Fibroblast of mammary gland (primary cell): ENCODE measurements around the gene TBC1D17.

Experiments used
- DNase-seq: peaks from one replicate; pipeline ENCODE4 v3.0.0-alpha.2; 2010; ENCODE audit warnings: low read depth
- H3K4me3 ChIP-seq: 2 replicates; pipeline ENCODE4 v1.5.1; 2011; ENCODE audit warnings: low read depth, mild to moderate bottlenecking, low read length, moderate library complexity; ENCODE audit not compliant: control insufficient read depth
- TF ChIP-seq, protein P1 (sequence below): conservative IDR thresholded peaks from 2 replicates; pipeline ENCODE4 v1.5.1; 2011; ENCODE audit warnings: low read depth, low read length, inconsistent platforms; ENCODE audit not compliant: control insufficient read depth, insufficient read depth

Gene TBC1D17

DNA sequence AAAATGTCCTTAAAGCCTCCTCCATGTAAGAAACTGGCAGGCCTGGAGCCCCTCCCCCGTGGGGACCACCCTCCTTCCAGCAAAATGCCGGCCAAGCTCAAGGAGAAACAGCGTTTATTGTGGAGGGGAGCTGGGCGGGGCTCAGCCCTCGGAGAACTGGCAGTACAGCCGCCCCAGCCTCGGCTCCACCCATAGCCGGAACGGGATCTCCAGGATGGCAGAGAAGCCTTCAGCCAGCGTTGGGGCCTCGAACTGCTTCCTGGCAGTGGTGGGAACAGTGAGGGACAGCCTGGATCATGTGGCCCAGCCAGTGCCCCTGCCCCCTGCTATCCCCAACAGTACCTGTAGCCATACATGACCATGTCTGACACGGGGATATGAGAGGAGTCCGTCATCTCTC lies 16.4 kb upstream of the TBC1D17 start:
- no peak overlapping the region for H3K4me3 ChIP-seq
- TF ChIP-seq, protein P1, sequence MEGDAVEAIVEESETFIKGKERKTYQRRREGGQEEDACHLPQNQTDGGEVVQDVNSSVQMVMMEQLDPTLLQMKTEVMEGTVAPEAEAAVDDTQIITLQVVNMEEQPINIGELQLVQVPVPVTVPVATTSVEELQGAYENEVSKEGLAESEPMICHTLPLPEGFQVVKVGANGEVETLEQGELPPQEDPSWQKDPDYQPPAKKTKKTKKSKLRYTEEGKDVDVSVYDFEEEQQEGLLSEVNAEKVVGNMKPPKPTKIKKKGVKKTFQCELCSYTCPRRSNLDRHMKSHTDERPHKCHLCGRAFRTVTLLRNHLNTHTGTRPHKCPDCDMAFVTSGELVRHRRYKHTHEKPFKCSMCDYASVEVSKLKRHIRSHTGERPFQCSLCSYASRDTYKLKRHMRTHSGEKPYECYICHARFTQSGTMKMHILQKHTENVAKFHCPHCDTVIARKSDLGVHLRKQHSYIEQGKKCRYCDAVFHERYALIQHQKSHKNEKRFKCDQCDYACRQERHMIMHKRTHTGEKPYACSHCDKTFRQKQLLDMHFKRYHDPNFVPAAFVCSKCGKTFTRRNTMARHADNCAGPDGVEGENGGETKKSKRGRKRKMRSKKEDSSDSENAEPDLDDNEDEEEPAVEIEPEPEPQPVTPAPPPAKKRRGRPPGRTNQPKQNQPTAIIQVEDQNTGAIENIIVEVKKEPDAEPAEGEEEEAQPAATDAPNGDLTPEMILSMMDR = no peak
- no peak for DNase-seq

DNA sequence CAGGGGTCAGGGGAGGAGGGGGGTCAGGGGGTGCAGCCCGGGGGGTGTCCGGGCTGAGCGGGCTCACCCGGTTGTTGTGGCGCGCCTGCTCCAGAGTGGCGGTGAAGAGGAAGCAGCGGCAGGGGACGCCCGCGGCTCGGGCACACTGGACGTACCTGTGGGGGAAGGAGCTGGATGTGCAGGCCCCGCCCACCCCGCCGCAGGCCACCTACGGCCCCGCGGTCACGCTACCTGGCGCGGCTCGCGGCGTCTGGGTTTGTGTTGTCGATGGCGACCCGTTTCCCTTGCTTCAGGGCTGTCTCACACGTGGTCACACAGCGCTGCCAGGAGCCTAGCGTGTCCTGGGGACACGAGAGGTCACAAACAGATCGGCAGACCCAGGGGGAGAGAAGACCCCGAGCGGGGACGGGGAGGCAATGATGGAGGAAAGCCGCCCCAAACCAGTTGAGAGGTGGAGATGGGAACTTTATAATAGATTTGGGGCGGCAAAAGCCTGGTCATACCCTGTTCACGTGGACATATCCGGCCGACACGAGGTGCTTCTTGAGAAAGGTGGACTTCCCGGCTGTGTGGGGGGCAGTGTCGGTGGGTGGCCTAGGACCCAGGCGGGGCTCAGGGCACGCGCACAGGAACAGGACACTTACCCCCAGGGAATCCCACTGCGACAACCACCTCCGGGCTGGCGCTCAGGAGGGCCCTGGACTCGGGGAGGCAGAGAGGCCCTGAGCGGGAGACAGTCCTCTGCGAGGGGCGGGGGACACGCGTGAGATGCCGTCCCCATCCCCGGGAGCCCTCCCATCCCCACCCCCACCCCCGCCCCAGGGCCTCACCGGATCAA lies 15.7 kb upstream of the TBC1D17 start:
- no peak overlapping the region for H3K4me3 ChIP-seq
- DNase-seq = no peak
- TF ChIP-seq, protein P1 = no peak

DNA sequence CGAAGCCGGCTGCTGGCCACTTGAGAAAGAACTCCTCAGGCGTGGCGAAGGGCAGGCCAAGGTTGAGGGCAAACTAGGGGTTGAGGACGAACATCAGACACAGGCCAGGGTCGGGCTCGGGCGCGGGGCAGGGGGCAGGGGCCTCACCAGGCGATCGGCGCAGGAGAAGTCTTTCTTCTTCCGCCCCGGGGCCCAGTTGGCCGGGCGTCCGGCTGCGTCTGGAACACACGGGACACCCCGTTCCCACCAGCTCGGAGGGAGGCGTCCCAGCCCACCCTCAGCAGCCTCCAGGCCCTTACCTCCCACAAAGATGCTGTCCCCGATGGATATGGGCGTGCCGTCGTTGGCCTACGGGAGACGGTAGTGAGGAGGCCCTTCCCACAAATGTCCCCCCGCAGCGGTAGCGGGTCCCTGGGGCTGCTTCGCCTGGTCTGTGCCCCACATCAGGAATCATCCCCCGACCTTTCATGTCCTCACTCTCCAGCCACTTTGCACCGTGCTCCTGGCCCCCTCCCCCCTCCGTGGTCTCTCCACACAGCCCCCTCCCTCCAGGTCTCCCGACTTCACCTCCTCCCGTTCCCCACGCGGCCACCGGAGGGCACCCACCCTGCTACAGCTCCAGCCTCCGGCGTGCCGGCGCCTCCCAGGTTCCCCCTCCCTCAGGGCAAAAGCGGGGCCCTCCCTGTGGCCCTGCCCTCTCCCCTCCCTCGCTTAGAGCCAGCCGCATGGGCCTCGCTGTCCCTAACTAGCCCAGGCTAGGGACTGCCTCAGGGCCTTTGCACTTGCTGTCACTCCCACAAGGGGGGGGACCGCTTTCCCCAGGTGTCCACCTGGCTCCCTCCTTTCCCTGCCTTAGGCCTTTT lies 14.9 kb upstream of the TBC1D17 start:
- no peak overlapping the region for H3K4me3 ChIP-seq
- TF ChIP-seq, protein P1 = peak; percentile 20
- no peak for DNase-seq

DNA sequence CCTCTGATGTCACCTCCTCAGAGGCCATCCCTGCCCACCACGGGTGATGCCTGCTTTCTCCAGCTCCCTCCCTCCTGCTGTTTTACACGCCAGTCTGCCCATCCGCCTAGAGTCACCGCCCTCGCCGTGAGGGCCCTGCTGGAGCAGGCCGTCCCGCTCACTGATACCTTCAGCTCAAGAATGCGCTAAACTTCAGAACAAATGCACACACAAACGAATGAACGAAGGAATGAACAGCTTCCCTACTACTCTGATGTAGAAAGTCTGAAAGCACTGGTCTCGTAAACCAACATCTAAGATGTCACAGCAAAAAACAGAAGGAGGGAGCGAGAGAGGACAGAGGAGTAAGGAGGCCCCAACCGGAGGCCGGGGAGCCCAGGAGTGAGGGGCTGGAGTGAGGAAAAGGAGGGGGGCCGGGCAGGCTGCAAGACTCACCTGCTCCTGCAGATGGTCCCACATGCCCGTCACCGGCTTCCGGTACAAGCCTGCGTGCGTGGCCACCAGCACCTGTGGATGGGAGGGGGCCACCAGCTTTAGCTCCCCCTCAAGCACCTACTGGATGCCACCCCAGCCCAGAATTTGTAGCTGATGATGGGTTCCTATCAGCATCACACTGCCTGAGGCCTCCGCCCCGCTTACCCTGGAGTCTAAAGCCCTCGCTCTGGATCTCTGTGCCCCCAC lies 14.1 kb upstream of the TBC1D17 start:
- TF ChIP-seq, protein P1 = no peak
- no peak overlapping the region for H3K4me3 ChIP-seq
- no peak for DNase-seq

DNA sequence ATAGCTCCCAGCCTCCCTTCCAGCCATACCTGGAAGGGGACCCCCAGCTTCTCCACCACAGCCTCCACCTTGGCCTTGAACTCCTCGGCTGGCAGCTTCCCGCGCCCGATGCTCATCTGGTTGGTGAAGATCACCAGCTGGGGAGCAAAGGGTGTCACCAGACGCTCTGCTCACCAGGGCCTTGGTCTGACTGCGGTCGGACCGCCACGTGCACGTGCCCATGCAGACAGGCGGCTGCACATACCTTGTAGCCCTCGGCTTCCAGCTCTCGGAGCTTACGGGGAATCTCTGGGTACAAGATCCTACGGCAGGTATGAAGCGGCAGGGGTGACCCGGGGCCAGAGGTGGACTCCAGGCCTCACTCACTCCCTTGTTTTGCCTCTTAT lies 13.6 kb upstream of the TBC1D17 start:
- no peak for DNase-seq
- TF ChIP-seq, protein P1 = no peak
- no peak overlapping the region for H3K4me3 ChIP-seq

DNA sequence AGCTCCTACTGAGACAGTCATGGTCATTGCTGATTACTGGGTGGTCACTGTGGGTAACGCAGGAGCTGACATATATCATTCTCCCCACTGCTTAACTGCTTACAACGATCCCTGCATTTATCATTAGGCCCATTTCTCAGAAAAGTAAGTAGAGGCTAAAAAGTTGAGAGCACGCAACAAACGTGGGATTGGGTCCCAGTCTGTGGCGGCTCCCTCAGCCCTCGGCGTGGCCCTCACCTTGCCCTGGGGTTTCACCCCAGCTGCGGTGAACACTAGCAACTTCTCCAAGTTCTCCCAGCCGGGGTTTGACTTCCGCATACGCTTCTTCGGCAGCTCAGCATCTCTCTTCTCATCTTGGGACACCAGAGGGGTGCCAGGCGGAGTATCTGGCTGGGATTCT lies 12.6 kb upstream of the TBC1D17 start:
- TF ChIP-seq, protein P1 = no peak
- no peak overlapping the region for H3K4me3 ChIP-seq

More for the DNA sequence above, 12.6 kb upstream of the TBC1D17 start:
- DNase-seq = no peak
